ENCODE data around the gene OLFM3. TPM values are rescaled to one million over a fixed set of nuclear protein-coding genes. Genes with fewer than 3 reads are reported as not detected.

The OLFM3 gene
- total and polyA plus RNA-seq, 2 donors (not counting 3 experiments of a cell fraction or from before 2014, with no cell fraction given): not detected

GRCh38 chr1:101992821-101993575, 3.7 kb downstream of the OLFM3 start:
- Histone ChIP-seq H3K4me2 (ENCODE audit: insufficient read depth, low read length) (no peak overlapping the region), H3K9me1 (replicated peaks; ENCODE audit: control insufficient read depth, extremely low read depth, insufficient read depth, low read length) (no peaks in the 10 kb centered on the region), H3K27me3 (ENCODE audit: control insufficient read depth in 2 of 2, insufficient read depth in 2 of 2, low read length in 2 of 2) (peaks cover 2 to 8% of the 10 kb centered on the region in 2 experiments), H3K79me2 (ENCODE audit: control insufficient read depth, insufficient read depth, low read length) (no peaks in the 10 kb centered on the region), H3K4me1 (ENCODE audit: control insufficient read depth, extremely low read depth, insufficient read depth, low read length) (no peaks in the 10 kb centered on the region), H3K27ac (ENCODE audit: insufficient read depth, low read depth, low read length) (no peak overlapping the region), H3K4me3 (replicated peaks in 1 of 3; ENCODE audit: insufficient read depth in 1 of 3, low read depth in 1 of 3, low read length in 3 of 3) (no peak overlapping the region), H3K9me3 (replicated peaks; ENCODE audit: control insufficient read depth, insufficient read depth, low read length) (no peaks in the 10 kb centered on the region), H3K9ac (replicated peaks; ENCODE audit: extremely low read depth, insufficient read depth, low read length) (no peak overlapping the region), H3K36me3 (ENCODE audit: control insufficient read depth in 2 of 2, extremely low read depth in 1 of 2, insufficient read depth in 2 of 2, low read length in 2 of 2) (no peaks in the 10 kb centered on the region), H4K20me1 (replicated peaks; ENCODE audit: control insufficient read depth, extremely low read depth, insufficient read depth, low read length) (no peaks in the 10 kb centered on the region), H2AFZ (ENCODE audit: low read depth, low read length) (no peak overlapping the region)
- BruUV-seq (replicated peaks): no TSS peak
- POLR2A ChIA-PET: no interaction called here
- CTCF ChIA-PET: interaction anchor here (2.9 to 3.0 kb wide), 2 partner anchors 977 to 1468 kb away, joined by 10 to 12 read pairs; no protein-coding TSS in a partner anchor
- TF ChIP-seq JUN (IDR thresholded peaks at IDR 0.05; ENCODE audit: borderline replicate concordance, insufficient read depth, insufficient read length, low read depth) (no peak), MYC (IDR thresholded peaks at IDR 0.05; ENCODE audit: low read depth, low read length) (no peak), FOS (IDR thresholded peaks at IDR 0.05; ENCODE audit: borderline replicate concordance, insufficient read depth, low read length) (no peak)
- FAIRE-seq (no peak), DNase-seq (ENCODE audit: low read depth, low spot score) (no peak)
- intact Hi-C loops (cut with micrococcal nuclease): no loop called here
- dilution Hi-C loops (cut with MboI; ENCODE audit: extremely low pct_ligation_motif_present, low sequenced_read_pairs): no loop called here

GRCh38 chr1:101980974-101981373, 15.8 kb downstream of the OLFM3 start:
- Histone ChIP-seq H3K9ac (replicated peaks; ENCODE audit: extremely low read depth, insufficient read depth, low read length) (no peak overlapping the region), H3K4me2 (ENCODE audit: insufficient read depth, low read length) (no peak overlapping the region), H3K9me3 (replicated peaks; ENCODE audit: control insufficient read depth, insufficient read depth, low read length) (no peaks in the 10 kb centered on the region), H4K20me1 (replicated peaks; ENCODE audit: control insufficient read depth, extremely low read depth, insufficient read depth, low read length) (no peaks in the 10 kb centered on the region), H3K79me2 (ENCODE audit: control insufficient read depth, insufficient read depth, low read length) (no peaks in the 10 kb centered on the region), H2AFZ (ENCODE audit: low read depth, low read length) (no peak overlapping the region), H3K27me3 (ENCODE audit: control insufficient read depth in 2 of 2, insufficient read depth in 2 of 2, low read length in 2 of 2) (no peaks in the 10 kb centered on the region), H3K27ac (ENCODE audit: insufficient read depth, low read depth, low read length) (no peak overlapping the region), H3K9me1 (replicated peaks; ENCODE audit: control insufficient read depth, extremely low read depth, insufficient read depth, low read length) (no peaks in the 10 kb centered on the region), H3K36me3 (ENCODE audit: control insufficient read depth in 2 of 2, extremely low read depth in 1 of 2, insufficient read depth in 2 of 2, low read length in 2 of 2) (no peaks in the 10 kb centered on the region), H3K4me1 (ENCODE audit: control insufficient read depth, extremely low read depth, insufficient read depth, low read length) (no peaks in the 10 kb centered on the region), H3K4me3 (replicated peaks in 1 of 3; ENCODE audit: insufficient read depth in 1 of 3, low read depth in 1 of 3, low read length in 3 of 3) (no peak overlapping the region)
- dilution Hi-C loops (cut with MboI; ENCODE audit: extremely low pct_ligation_motif_present, low sequenced_read_pairs) (no loop called here), intact Hi-C loops (cut with micrococcal nuclease) (loop anchor here (2.0 kb wide), 1 partner anchor 32 kb away; no protein-coding TSS in a partner anchor)
- TF ChIP-seq MYC (IDR thresholded peaks at IDR 0.05; ENCODE audit: low read depth, low read length): no peak
- TF ChIP-seq FOS (IDR thresholded peaks at IDR 0.05; ENCODE audit: borderline replicate concordance, insufficient read depth, low read length): no peak
- no peak for TF ChIP-seq JUN (IDR thresholded peaks at IDR 0.05; ENCODE audit: borderline replicate concordance, insufficient read depth, insufficient read length, low read depth)
- TF ChIP-seq POLR2A (IDR thresholded peaks at IDR 0.05; ENCODE audit: low read depth, low read length): no peak
- no peak for TF ChIP-seq GATA2 (IDR thresholded peaks at IDR 0.05; ENCODE audit: insufficient read depth, insufficient read length, low read depth, low read length)
- no peak for TF ChIP-seq CTCF (IDR thresholded peaks at IDR 0.05; ENCODE audit: extremely low read depth in 1 of 2, insufficient read depth in 1 of 2, low read depth in 1 of 2, low read length in 2 of 2)
- no peak for TF ChIP-seq EZH2 (IDR thresholded peaks at IDR 0.05; ENCODE audit: borderline replicate concordance, low read depth, low read length, severe bottlenecking)
- no peak for TF ChIP-seq MAX (IDR thresholded peaks at IDR 0.05; ENCODE audit: insufficient read depth, insufficient read length)
- no peak for TF ChIP-seq POLR2AphosphoS5 (IDR thresholded peaks at IDR 0.05; ENCODE audit: insufficient read depth, low read depth, low read length)
- DNase-seq (ENCODE audit: low read depth, low spot score) (no peak), FAIRE-seq (no peak)
- POLR2A ChIA-PET: no interaction called here
- CTCF ChIA-PET: no interaction called here
- no TSS peak for BruUV-seq (replicated peaks)

Data from endothelial cell of umbilical vein (primary cell).